Liver (tissue), 3 donors: Measurements from ENCODE around the gene ICAM5.

Source experiments
- CTCF ChIP-seq: fragments of 150-350 bp; IDR thresholded peaks from 2 replicates; pipeline ENCODE4 v1.5.1; 2017; ENCODE audit warnings: improper control_type of control experiment, low read depth, low read length; ENCODE audit not compliant: missing input control
- EGR1 ChIP-seq, 2 donors: IDR thresholded peaks; 2 replicates each; pipeline ENCODE4 v1.6.1; 2016 to 2018; ENCODE audit warnings: antibody characterized with exemption in 2 of 2, low read depth in 2 of 2
- GABPA ChIP-seq, 2 donors: IDR thresholded peaks in 1 of 2; conservative IDR thresholded peaks in 1 of 2; 2 replicates each; pipeline ENCODE4 v1.6.1; 2016; ENCODE audit warnings: antibody characterized with exemption in 2 of 2, mild to moderate bottlenecking in 1 of 2, moderate library complexity in 1 of 2
- HNF4G ChIP-seq: IDR thresholded peaks from 2 replicates; pipeline ENCODE4 v1.6.1; 2016; ENCODE audit warnings: antibody characterized with exemption
- JUND ChIP-seq, 2 donors: IDR thresholded peaks; 2 replicates each; pipeline ENCODE4 v1.6.1; 2016; ENCODE audit warnings: antibody characterized with exemption in 2 of 2
- MAX ChIP-seq: IDR thresholded peaks from 2 replicates; pipeline ENCODE4 v1.6.1; 2016; ENCODE audit warnings: antibody characterized with exemption
- RAD21 ChIP-seq, 2 donors: IDR thresholded peaks; 2 replicates each; pipeline ENCODE4 v1.6.1; 2016; ENCODE audit warnings: antibody characterized with exemption in 2 of 2, mild to moderate bottlenecking in 2 of 2
- REST ChIP-seq: IDR thresholded peaks from 2 replicates; pipeline ENCODE4 v1.6.1; 2016; ENCODE audit warnings: antibody characterized with exemption, mild to moderate bottlenecking
- RXRA ChIP-seq, 2 donors: IDR thresholded peaks; 2 replicates each; pipeline ENCODE4 v1.6.1; 2017 to 2018; ENCODE audit warnings: antibody characterized with exemption in 2 of 2, mild to moderate bottlenecking in 1 of 2
- TAF1 ChIP-seq: conservative IDR thresholded peaks from 2 replicates; pipeline ENCODE4 v1.6.1; 2016; ENCODE audit warnings: antibody characterized with exemption, mild to moderate bottlenecking
- TF ChIP-seq, protein P1 (sequence below): IDR thresholded peaks from 2 replicates; pipeline ENCODE4 v1.6.1; 2016; ENCODE audit warnings: antibody characterized with exemption
- donor health status: healthy.
- donor health status: healthy.

- TF ChIP-seq CTCF = no peak
- no peak for TF ChIP-seq TAF1
- no peak for TF ChIP-seq REST
- no peak for TF ChIP-seq MAX
- no peak for TF ChIP-seq RXRA (IDR thresholded peaks at IDR 0.05)
- TF ChIP-seq GABPA (IDR thresholded peaks at IDR 0.05 in 1 of 2, conservative IDR thresholded peaks at IDR 0.05 in 1 of 2) = no peak
- no peak for TF ChIP-seq RAD21 (IDR thresholded peaks at IDR 0.05)
- TF ChIP-seq HNF4G = no peak
- no peak for TF ChIP-seq EGR1 (IDR thresholded peaks at IDR 0.05; ENCODE audit: low read depth in 2 of 2)
- TF ChIP-seq, protein P1, sequence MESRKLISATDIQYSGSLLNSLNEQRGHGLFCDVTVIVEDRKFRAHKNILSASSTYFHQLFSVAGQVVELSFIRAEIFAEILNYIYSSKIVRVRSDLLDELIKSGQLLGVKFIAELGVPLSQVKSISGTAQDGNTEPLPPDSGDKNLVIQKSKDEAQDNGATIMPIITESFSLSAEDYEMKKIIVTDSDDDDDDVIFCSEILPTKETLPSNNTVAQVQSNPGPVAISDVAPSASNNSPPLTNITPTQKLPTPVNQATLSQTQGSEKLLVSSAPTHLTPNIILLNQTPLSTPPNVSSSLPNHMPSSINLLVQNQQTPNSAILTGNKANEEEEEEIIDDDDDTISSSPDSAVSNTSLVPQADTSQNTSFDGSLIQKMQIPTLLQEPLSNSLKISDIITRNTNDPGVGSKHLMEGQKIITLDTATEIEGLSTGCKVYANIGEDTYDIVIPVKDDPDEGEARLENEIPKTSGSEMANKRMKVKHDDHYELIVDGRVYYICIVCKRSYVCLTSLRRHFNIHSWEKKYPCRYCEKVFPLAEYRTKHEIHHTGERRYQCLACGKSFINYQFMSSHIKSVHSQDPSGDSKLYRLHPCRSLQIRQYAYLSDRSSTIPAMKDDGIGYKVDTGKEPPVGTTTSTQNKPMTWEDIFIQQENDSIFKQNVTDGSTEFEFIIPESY = no peak
- TF ChIP-seq JUND (IDR thresholded peaks at IDR 0.05) = no peak
These were observed 4.8 kb upstream of the ICAM5 start for GRCh38 chr19:10284960-10285278.
